HCT116 (cell line): ENCODE results near the gene GALNT5.

Source experiments
- EGR1 ChIP-seq: IDR thresholded peaks from 2 replicates; pipeline ENCODE4 v1.6.1; 2012; ENCODE audit warnings: low read depth
- EZH2 ChIP-seq: fragments of 200-600 bp; sonication (generic); IDR thresholded peaks from 2 replicates; pipeline ENCODE4 v1.6.1; 2017; ENCODE audit warnings: antibody characterized with exemption, mixed run types
- POLR2A ChIP-seq: IDR thresholded peaks from 2 replicates; pipeline ENCODE4 v1.7.0; 2011; ENCODE audit warnings: borderline replicate concordance; ENCODE audit not compliant: insufficient read depth, insufficient read length; ENCODE audit errors: extremely low read depth
- POLR2AphosphoS5 ChIP-seq: IDR thresholded peaks from 2 replicates; pipeline ENCODE4 v1.6.1; 2011; ENCODE audit warnings: mild to moderate bottlenecking, low read depth, low read length, moderate library complexity
- RAD21 ChIP-seq: IDR thresholded peaks from 2 replicates; pipeline ENCODE4 v1.6.1; 2012; ENCODE audit warnings: low read depth, mild to moderate bottlenecking
- SIN3A ChIP-seq: IDR thresholded peaks from 2 replicates; pipeline ENCODE4 v1.6.1; 2012; ENCODE audit warnings: low read depth
- ZFX ChIP-seq: fragments of 450-650 bp; IDR thresholded peaks from 2 replicates; pipeline ENCODE4 v1.6.1; 2017
- TF ChIP-seq, protein P1 (sequence below), 3 experiments: fragments of 200-600 bp in 1 of 3; sonication (generic) in 1 of 3; IDR thresholded peaks in 2 of 3; conservative IDR thresholded peaks in 1 of 3; 2 replicates each; pipeline ENCODE4 v1.5.1; 2012 to 2017; ENCODE audit warnings: low read depth in 2 of 3, low read length in 2 of 3, antibody characterized with exemption in 1 of 3, borderline replicate concordance in 1 of 3, control low read depth in 1 of 3, mild to moderate bottlenecking in 1 of 3, mixed read lengths in 1 of 3, mixed run types in 1 of 3, moderate library complexity in 1 of 3; ENCODE audit not compliant: insufficient read depth in 1 of 3

DNA sequence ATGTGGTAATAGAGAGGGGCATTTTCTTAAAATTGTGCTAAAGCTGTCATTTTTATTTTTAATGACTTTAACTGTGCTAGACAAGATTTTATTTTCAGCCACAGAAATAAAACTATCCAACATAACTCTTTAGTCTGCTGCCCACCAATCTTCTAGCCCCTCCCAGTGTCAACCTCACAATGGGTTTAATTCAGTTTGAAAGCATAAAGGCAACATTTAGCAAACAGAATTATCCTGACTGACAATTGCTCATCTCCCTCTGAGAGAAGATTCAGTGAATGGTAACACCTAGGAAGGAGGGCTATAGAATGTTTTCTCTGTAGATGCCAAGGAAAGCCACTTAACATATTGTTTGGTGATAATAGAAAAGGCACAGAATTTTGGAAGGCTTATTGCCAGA, 62.9 kb downstream of the GALNT5 start:
- TF ChIP-seq, protein P1, sequence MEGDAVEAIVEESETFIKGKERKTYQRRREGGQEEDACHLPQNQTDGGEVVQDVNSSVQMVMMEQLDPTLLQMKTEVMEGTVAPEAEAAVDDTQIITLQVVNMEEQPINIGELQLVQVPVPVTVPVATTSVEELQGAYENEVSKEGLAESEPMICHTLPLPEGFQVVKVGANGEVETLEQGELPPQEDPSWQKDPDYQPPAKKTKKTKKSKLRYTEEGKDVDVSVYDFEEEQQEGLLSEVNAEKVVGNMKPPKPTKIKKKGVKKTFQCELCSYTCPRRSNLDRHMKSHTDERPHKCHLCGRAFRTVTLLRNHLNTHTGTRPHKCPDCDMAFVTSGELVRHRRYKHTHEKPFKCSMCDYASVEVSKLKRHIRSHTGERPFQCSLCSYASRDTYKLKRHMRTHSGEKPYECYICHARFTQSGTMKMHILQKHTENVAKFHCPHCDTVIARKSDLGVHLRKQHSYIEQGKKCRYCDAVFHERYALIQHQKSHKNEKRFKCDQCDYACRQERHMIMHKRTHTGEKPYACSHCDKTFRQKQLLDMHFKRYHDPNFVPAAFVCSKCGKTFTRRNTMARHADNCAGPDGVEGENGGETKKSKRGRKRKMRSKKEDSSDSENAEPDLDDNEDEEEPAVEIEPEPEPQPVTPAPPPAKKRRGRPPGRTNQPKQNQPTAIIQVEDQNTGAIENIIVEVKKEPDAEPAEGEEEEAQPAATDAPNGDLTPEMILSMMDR (IDR thresholded peaks at IDR 0.05 in 2 of 3, conservative IDR thresholded peaks at IDR 0.05 in 1 of 3; ENCODE audit: borderline replicate concordance in 1 of 3, insufficient read depth in 1 of 3, low read depth in 2 of 3, low read length in 2 of 3) = no peak
- TF ChIP-seq ZFX (no peak), POLR2AphosphoS5 (no peak), POLR2A (no peak), SIN3A (no peak), RAD21 (no peak), EGR1 (no peak), EZH2 (no peak)
